Measurements from ENCODE around the gene TIAM2.

Gene TIAM2

DNA sequence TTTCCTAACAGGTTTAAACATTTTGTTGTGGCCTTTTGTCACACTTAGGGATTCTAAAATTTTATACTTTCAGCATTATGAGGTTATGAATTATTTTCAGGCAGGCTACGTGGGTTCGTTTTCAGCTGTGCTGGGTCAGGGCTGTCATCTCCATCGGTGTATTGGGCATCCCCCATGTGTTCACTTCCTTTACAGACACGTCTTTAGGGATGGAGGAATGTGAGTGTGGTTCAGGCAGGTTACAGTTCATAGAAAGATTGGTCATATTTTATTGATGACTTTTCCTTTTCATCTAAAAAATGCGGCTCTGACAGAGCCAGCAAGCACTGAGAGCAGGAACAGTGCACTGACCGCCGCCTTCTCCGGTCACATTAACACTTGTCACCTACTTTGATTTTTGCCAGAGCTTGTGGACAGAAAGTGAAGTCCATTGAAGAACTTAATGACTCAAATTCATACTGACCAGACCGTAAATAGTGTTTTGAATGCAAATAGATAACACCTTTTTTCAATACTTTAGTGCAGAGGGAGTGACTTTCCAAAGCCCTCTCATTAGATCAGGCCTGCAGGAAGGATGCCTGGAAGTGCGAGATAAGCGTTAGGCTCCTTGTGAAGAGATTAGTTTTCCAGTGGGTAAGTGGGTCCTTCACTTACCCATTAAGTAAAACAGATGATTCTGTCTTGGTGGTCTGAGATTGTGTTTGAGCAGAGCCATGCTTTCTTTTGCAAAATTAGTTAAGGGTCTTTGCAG is 113.1 kb downstream of the TIAM2 start:
- TF ChIP-seq, protein P1, sequence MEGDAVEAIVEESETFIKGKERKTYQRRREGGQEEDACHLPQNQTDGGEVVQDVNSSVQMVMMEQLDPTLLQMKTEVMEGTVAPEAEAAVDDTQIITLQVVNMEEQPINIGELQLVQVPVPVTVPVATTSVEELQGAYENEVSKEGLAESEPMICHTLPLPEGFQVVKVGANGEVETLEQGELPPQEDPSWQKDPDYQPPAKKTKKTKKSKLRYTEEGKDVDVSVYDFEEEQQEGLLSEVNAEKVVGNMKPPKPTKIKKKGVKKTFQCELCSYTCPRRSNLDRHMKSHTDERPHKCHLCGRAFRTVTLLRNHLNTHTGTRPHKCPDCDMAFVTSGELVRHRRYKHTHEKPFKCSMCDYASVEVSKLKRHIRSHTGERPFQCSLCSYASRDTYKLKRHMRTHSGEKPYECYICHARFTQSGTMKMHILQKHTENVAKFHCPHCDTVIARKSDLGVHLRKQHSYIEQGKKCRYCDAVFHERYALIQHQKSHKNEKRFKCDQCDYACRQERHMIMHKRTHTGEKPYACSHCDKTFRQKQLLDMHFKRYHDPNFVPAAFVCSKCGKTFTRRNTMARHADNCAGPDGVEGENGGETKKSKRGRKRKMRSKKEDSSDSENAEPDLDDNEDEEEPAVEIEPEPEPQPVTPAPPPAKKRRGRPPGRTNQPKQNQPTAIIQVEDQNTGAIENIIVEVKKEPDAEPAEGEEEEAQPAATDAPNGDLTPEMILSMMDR (IDR thresholded peaks at IDR 0.05; ENCODE audit: low read depth, low read length), result no peak
- H3K4me3 ChIP-seq (ENCODE audit: low read depth, low read length), result no peak overlapping the region
- H3K27ac ChIP-seq, result no peak overlapping the region
- no peaks in the 10 kb centered on the region; the same call in 1 of the 2 replicates for H3K36me3 ChIP-seq
- no peaks in the 10 kb centered on the region for H3K27me3 ChIP-seq (ENCODE audit: insufficient read depth, low read depth, severe bottlenecking)
- no peaks in the 10 kb centered on the region for H3K9me3 ChIP-seq (ENCODE audit: severe bottlenecking)
- DNase-seq, result no peak

DNA sequence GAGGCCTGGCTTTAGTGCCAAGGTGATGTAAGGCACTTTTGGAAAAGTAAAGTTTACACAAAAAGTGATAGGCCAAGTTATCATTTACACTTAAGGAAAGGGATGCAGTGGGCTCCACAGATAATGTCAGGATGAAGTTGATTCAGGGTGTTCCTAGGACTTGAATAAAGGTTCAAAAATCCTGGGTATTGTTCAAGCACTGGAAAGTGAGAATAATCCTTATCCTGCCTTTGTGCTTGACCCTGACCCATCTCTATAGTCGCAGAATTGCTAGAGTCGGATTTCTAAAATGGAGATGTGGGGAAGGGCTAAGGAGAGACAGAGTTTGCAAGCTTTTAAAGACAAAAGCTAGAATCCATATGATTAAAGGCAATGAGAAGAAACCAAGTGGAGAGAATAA is 115.6 kb downstream of the TIAM2 start:
- Histone ChIP-seq H3K27ac (no peak overlapping the region), H3K27me3 (ENCODE audit: insufficient read depth, low read depth, severe bottlenecking) (no peaks in the 10 kb centered on the region), H3K4me3 (ENCODE audit: low read depth, low read length) (no peak overlapping the region), H3K36me3 (no peaks in the 10 kb centered on the region; the same call in 1 of the 2 replicates), H3K9me3 (ENCODE audit: severe bottlenecking) (no peaks in the 10 kb centered on the region)
- DNase-seq, result no peak
- TF ChIP-seq, protein P1 (IDR thresholded peaks at IDR 0.05; ENCODE audit: low read depth, low read length), result no peak

DNA sequence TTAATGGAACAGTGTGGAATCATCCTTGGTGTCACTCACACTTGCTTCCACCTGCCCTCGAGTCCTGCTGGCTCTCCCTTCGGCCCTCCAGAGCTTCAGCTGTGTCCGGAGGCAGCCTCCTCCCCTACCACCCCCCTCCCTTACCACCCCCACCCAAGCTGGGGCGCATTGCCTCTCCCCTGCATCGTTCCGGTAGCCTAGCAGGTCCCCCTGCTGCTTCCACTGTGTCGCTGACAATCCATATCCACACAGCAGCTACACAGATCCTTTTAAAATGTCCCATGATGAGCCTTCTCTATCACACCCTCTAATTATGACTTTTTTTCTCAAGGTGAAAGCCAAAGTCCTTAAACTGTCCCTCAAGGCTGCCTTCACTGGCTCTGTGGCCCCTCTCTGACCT is 117.6 kb downstream of the TIAM2 start:
- no peak overlapping the region for H3K4me3 ChIP-seq (ENCODE audit: low read depth, low read length)
- no peaks in the 10 kb centered on the region for H3K9me3 ChIP-seq (ENCODE audit: severe bottlenecking)
- no peaks in the 10 kb centered on the region for H3K27me3 ChIP-seq (ENCODE audit: insufficient read depth, low read depth, severe bottlenecking)
- H3K36me3 ChIP-seq, result peaks cover 2% of the 10 kb centered on the region
- no peak overlapping the region for H3K27ac ChIP-seq
- no peak for DNase-seq
- TF ChIP-seq, protein P1 (IDR thresholded peaks at IDR 0.05; ENCODE audit: low read depth, low read length), result no peak

DNA sequence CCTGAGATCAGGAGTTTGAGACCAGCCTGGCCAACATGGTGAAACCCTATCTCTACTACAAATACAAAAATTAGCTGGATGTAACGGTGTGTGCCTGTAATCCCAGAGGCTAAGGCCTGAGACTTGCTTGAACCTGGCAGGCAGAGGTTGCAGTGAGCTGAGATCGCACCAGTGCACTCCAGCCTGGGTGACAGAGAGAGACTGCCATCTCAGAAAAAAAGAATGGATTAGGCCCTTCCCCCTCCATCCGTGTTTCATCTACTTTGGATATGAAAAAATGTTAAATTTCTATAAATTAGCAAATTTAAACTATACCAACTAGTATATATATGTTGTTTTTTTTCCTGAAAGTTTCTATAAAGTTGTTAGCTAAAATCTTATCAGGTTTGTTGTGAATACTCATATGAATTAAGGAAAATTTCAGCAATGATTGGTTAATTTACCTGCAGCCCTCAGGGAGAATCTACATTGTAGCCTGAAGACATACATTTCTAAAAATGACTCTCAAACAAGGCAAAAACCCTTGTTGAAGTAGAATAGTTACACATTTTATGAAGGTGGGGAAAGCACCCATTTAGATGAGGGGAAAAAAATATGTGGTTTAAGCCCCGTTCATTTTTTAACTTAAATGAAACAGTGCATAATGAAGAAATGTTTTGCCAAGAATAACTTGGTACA is 120.9 kb downstream of the TIAM2 start:
- DNase-seq, result no peak
- Histone ChIP-seq H3K27ac (no peak overlapping the region), H3K4me3 (ENCODE audit: low read depth, low read length) (no peak overlapping the region), H3K9me3 (ENCODE audit: severe bottlenecking) (no peaks in the 10 kb centered on the region), H3K36me3 (peaks cover 3% of the 10 kb centered on the region), H3K27me3 (ENCODE audit: insufficient read depth, low read depth, severe bottlenecking) (no peaks in the 10 kb centered on the region)
- TF ChIP-seq, protein P1 (IDR thresholded peaks at IDR 0.05; ENCODE audit: low read depth, low read length), result no peak

DNA sequence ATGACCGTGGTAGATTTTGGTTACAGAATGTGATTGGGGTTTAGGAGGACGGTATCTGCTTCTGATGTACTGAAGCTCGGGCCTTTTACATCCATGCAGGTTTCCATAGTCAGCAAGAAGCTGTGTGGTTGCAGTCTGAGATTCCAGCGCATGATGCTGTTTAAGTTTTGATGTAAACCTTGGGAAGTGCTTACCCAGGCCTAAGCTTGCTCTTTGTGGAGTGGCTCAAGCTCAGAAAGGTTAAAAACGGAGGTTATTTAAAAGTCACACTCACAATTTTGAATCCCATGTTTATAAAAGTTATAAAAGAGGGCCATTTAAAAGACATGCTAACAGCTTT is 121.4 kb downstream of the TIAM2 start:
- Histone ChIP-seq H3K27ac (no peak overlapping the region), H3K27me3 (ENCODE audit: insufficient read depth, low read depth, severe bottlenecking) (no peaks in the 10 kb centered on the region), H3K9me3 (ENCODE audit: severe bottlenecking) (no peaks in the 10 kb centered on the region), H3K36me3 (peaks cover 3% of the 10 kb centered on the region), H3K4me3 (ENCODE audit: low read depth, low read length) (no peak overlapping the region)
- DNase-seq, result no peak
- TF ChIP-seq, protein P1 (IDR thresholded peaks at IDR 0.05; ENCODE audit: low read depth, low read length), result no peak

All from WERI-Rb-1 (cell line).